Measurements from ENCODE around the gene ICOSLG.
"Not testable (repeated sequence)": the region's sequence is repeated elsewhere in the genome, so short reads cannot be mapped to it uniquely, and the experiment has no call there.

The ICOSLG gene
- total RNA-seq, result 0.05 to 7.3 (median 1.5) reads per million in 17 experiments

DNA sequence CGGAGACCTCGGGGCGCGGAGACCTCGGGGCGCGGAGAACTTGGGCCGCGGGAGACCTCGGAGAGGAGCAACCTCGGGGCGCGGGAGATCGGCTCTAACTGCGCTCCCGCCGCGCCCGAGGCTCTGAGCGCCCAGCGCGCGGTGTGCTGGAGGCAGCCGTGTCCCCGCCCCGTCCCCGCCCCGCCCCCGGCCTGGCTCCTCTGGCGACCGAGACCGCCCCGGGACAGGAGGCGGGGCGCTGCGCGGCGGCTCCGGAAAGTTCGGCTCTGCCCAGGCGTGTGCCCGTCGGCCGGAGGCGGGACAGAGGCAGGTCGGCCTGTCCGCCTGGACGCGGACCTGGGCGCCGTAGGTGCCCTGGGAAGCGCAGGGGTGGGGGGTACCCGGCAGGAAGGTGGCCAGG is at the start of gene ICOSLG:
Gene ICOSLG (minus strand): TSS at position 102 of the 400 bp plus-strand sequence. CDS start 126 bp downstream, outside the sequence.
- not testable (repeated sequence) for DNase-seq

DNA sequence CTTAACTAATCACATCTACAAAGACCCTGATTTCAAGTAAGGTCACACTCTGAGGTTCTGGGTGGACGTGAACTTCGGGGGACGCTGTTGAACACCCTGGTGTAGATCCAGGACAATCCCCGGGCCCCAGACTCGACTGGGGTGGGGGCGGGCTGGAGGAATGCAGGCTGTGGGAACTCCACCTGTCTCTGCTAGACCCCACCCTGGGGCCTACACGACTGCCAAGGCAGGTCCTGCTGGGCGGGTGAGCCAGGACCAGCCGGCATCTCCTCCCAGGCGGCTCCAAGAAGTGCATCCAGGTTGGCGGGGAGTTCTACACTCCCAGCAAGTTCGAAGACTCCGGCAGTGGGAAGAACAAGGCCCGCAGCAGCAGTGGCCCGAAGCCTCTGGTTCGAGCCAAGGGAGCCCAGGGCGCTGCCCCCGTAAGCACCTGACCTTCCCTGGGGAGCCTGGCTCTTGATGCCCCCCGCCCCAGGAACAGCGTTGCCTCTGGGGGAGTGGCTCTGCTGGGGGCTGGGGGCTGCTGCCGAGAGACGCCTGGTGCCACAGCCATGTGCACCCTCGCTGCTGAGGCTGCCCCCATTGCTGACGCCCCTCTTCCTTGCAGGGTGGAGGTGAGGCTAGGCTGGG is 48.8 kb upstream of the ICOSLG start:
- DNase-seq, result no peak

DNA sequence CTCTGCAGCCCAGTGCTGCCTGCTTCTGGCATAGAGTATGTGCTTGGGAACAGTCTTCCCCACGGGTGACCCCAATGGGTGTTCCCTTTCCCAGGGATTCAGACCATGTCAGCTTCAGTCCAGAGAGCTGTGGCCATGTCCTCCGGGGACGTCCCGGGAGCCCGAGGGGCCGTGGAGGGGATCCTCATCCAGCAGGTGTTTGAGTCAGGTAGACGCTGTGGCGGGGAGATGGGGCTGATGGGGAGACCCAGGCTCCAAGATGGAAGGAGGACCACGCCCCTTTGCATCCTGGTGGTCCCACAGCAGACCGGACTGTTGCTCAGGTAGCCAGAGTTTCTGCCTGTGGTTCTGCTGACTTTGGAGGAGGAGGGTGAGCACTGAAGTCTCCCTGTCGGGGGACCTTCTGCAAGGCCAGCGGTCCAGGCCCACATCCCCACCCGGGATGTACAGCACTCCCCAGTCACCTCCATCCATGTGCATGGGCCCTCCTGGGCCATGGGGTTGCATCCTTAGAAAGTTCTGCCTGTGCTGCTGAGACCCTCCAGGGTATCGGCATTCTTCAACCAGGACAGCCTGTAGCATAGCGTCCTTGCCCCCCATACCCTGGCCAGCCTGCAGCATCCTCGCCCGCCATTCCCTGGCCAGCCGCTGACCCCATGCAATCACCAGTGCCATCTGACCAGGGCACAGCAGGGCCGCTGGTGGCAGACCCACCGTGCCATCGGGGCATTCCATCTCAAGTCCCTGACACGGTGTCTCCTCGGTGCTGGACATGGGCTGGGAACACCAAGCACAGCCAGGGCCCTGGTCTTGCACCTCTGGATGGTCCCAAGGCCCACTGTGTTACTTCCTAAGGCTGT is 47.7 kb upstream of the ICOSLG start:
- no peak for DNase-seq

GRCh38 chr21:44286716-44287632 is 46.2 kb upstream of the ICOSLG start:
- DNase-seq, result peak in 3 of 4 experiments; percentile 23 to 44 (median 32)

DNA sequence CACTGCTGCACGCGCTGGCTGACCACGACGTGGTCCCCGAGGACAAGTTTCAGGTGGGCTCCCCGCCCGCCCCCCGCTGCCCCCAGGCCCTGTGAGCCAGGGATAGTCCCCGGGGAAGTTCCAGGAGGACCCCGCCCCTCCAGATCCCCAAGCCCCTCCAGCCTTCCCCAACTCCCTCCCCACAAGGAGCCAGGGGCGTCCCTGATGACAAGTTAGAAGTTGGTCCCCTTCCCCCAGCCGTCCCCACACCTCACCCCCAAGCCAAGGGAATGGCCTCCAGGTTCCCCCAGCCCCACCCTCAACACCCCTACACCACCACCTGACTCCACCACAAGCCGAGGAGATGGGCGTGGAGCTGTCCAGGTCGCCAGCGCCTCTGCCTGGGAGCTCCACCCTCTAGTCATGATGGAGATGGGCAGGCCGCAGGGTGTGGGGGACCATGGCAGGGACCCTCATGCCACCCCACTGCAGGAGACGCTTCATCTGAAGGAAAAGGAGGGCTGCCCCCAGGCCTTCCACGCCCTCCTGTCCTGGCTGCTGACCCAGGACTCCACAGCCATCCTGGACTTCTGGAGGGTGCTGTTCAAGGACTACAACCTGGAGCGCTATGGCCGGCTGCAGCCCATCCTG is 45.5 kb upstream of the ICOSLG start:
- no peak for DNase-seq

DNA sequence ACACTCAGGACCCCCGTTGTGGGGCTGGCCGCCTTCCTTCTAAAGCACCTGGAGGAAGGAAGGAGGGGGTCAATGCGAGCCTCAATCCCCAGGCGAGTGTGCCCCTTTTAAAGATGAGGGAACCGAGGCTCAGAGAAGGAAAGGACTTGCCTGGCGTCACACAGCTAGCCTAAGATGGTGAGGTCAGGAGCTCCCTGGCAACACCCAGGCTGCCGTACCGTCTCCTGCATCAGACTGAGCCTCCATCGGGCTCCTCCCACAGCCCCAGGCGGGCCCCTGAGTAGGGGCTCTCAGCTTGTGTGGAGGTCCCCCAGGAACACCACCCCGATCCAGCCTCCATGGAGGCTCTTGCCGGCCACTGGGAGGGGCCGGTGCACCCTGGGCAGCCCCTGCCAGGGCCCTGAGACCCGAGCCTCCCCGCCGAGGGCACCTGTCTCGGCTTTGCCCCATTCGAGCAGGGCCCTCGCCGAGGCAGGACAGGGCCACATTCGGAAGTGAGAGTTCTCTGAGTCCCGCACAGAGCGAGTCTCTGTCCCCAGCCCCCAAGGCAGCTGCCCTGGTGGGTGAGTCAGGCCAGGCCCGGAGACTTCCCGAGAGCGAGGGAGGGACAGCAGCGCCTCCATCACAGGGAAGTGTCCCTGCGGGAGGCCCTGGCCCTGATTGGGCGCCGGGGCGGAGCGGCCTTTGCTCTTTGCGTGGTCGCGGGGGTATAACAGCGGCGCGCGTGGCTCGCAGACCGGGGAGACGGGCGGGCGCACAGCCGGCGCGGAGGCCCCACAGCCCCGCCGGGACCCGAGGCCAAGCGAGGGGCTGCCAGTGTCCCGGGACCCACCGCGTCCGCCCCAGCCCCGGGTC is 44.6 kb upstream of the ICOSLG start, which contains the start of gene AIRE:
Gene AIRE (plus strand): TSS at position 739 of the 855 bp plus-strand sequence. CDS start 131 bp downstream, outside the sequence.
- DNase-seq, result peak in 3 of 4 experiments; percentile 41 to 46 (median 45)

DNA sequence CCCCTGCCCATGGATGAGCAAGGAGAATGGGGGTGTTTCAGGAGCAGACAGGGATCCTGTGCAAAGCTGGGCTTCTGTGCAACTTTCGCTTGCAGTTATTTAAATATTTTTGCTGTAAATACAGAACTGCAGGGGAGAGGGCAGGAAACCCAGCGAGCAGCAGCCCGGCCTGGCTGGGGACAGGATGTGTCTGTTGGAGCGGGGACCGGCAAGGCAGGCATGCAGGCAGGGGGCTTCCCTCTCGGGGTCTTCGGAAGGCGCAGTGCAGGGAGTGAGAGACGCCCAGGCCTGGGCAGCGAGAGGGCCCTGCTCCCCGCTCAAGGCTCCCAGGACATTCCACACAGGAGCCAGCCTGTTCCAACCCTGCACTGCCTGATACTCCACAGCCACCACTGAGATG is 43.2 kb upstream of the ICOSLG start:
- no peak for DNase-seq

DNA sequence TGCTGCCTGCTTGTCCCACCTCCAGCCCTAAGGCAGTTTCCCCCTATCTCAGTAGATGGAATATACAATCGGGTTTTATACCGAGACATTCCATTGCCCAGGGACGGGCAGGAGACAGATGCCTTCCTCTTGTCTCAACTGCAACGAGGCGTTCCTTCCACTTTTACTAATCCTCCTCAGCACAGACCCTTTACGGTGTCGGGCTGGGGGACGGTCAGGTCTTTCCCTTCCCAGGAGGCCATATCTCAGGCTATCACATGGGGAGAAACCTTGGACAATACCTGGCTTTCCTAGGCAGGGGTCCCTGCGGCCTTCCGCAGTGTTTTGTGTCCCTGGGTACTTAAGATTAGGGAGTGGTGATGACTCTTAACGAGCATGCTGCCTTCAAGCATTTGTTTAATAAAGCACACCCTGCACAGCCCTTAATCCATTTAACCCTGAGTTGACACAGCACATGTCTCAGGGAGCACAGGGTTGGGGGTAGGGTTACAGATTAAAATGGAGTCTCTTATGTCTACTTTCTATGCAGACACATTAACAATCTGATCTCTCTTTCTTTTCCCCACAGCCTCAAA is 42.6 kb upstream of the ICOSLG start:
- DNase-seq, result not testable (repeated sequence)

- no peak for DNase-seq
Measured at GRCh38 chr21:44282370-44282769, 41.6 kb upstream of the ICOSLG start.

- DNase-seq, result no peak
Measured at GRCh38 chr21:44281801-44282200, 41.1 kb upstream of the ICOSLG start.

GRCh38 chr21:44279354-44280260 is 38.9 kb upstream of the ICOSLG start:
- no peak for DNase-seq

DNA sequence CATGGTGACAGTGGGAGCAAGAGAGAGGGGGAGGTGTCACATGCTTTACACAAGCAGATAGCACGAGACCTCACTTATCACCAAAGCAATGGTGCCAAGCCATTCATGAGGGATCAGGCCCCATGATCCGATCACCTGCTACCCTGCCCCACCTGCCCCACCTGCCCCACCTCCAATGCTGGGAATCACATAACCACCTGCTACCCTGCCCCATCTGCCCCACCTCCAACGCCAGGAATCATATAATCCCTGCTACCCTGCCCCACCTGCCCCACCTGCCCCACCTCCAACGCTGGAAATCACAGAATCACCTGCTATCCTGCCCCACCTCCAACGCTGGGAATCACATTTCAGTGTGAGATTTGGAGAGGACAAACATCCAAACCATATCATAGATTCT is 34.3 kb upstream of the ICOSLG start:
- no peak for DNase-seq

DNA sequence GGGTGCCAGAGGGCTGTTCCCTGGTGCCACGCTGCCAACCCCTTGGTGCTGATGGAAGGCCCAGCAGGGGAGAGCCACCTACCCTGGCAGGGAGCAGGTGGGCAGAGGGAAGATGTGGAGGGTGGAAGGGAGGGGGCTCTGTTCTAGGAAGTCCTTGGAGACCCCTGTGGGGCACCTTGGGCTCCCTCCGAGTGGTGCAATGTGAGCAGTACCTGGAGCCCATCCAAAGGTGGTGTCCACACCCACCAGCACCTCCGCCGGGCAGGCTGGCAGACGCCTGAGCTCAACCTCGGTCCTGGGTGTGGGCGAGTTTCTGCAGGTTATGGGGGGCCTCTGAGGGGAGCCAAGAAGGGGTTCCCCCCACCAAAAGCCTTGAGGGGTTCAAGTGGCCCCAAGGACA is 32.3 kb upstream of the ICOSLG start:
- DNase-seq, result no peak

DNA sequence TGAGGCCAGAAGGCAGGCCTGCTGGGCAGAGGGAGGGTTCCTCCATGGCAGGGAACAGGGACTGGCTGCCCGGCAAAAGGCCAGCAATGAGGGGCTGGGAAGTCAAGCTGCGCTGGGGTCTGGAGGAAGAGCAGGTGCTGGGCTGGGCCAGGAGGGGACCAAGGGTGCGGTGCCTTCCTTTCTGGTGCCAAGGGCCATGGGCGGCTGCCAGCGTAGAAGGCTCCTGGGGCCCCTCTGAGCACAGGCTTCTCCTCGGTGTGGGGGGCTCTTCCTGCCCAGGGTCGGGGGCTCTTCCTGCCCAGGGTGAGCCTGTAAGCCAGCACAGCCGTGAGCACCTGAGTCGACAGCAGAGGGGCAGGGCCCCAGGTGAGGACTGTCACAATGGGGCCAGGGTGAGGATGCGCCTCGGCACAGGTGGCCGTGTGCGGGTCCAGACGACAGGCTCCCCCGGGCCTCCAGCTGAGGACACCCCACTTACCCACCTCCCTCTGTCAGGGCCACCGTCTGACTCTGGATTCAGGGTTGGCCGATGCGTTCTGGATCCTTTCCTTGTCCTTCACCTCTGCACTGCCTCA is 31.6 kb upstream of the ICOSLG start:
- no peak for DNase-seq

- DNase-seq, result no peak
Measured at GRCh38 chr21:44271558-44272283, 31.0 kb upstream of the ICOSLG start.

DNA sequence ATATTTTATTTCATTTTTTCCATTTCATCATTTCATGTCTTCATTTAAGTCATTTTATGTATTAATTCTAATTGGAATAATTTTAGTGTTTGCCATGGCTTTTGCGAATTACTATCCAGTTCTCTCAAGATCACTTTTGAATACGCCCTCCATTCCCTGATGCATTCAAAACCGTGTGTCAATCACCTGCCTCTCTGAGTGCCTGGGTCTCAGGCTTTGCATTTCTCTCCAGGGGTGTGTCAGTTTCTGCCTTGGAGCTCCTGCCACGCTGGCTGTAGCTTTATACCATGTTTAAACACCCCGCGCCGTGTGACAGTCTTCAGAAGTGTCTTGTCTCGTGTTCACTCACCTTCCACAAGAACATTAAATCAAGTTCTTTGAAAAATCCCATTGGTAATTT is 28.3 kb upstream of the ICOSLG start:
- DNase-seq, result no peak

DNA sequence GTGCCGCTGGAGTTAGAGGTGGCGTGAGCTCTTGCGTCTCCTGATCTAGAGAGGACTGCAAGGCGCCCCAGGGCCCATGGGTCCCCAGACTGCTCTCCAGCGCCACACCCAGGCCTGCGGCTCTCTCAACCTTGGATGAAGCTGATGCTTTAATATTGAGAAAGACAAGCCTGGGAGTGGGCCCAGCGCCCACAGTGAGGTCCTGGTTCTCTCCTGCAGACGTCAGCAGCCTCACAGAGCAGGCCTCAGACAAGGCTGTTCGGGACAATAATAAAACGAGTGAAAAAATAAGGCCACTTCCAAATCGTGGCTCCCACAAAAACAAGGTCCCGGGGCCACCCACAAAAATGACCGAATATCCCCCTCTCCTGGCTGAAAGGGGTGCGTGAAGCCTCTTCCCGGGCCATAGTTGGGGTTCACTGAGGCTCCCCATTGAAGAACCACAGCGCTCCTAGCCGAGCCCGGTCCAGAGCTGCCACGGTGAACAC is 27.0 kb upstream of the ICOSLG start:
- peak; percentile 42 to 65 (median 55) for DNase-seq

GRCh38 chr21:44265734-44266270 is 25.1 kb upstream of the ICOSLG start:
- no peak for DNase-seq

Measured in suppressor macrophage (primary cell).